ENCODE measurements around the gene RDX. TPM values are rescaled to one million over a fixed set of nuclear protein-coding genes. Genes with fewer than 3 reads are reported as not detected.

The RDX gene
- total and polyA plus RNA-seq, 2 donors (not counting 1 experiment from before 2014, with no cell fraction given): 52.7 to 93.1 TPM

DNA sequence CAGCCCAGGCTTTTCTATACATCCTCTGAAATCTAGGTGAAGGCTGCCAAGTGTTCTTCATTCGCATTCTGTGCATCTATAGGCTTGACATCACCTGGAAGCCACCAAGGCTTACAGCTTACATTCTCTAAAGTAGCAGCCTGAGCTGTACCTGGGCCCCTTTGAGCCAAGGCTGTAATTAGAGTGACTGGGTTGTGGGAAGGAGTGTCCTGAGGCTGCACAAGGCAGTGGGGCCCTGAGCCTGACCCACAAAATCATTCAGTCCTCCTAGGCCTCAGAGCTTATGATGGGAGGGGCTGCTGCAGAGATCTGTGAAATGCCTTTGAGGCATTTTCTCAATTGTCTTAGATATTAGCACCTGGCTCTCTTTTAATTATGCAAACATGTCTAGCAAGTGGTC lies 33.0 kb upstream of the RDX start:
- Histone ChIP-seq H3K9ac (ENCODE audit: insufficient read depth, low read length) (no peak overlapping the region), H3K4me3 (replicated peaks in 1 of 4; ENCODE audit: control extremely low read depth in 1 of 4, insufficient read depth in 1 of 4, low read depth in 3 of 4, low read length in 4 of 4) (no peak overlapping the region), H3K4me1 (ENCODE audit: control insufficient read depth, extremely low read depth, insufficient read depth, low read length) (no peaks in the 10 kb centered on the region), H2AFZ (ENCODE audit: low read length) (no peak overlapping the region), H3K27me3 (ENCODE audit: control insufficient read depth, insufficient read depth, low read length) (no peaks in the 10 kb centered on the region), H4K20me1 (ENCODE audit: control insufficient read depth, extremely low read depth, insufficient read depth, low read length) (no peaks in the 10 kb centered on the region), H3K4me2 (ENCODE audit: extremely low read depth, insufficient read depth, low read length) (no peak overlapping the region), H3K9me3 (ENCODE audit: control insufficient read depth, insufficient read depth, low read depth, low read length) (no peaks in the 10 kb centered on the region), H3K79me2 (ENCODE audit: control insufficient read depth, insufficient read depth, low read length) (no peaks in the 10 kb centered on the region), H3K27ac (ENCODE audit: insufficient read depth, low read length) (no peak overlapping the region), H3K36me3 (ENCODE audit: control insufficient read depth, insufficient read depth, low read length) (no peaks in the 10 kb centered on the region)
- TF ChIP-seq EZH2 (IDR thresholded peaks at IDR 0.05; ENCODE audit: low read length, missing control alignments): no peak
- TF ChIP-seq, protein P1, sequence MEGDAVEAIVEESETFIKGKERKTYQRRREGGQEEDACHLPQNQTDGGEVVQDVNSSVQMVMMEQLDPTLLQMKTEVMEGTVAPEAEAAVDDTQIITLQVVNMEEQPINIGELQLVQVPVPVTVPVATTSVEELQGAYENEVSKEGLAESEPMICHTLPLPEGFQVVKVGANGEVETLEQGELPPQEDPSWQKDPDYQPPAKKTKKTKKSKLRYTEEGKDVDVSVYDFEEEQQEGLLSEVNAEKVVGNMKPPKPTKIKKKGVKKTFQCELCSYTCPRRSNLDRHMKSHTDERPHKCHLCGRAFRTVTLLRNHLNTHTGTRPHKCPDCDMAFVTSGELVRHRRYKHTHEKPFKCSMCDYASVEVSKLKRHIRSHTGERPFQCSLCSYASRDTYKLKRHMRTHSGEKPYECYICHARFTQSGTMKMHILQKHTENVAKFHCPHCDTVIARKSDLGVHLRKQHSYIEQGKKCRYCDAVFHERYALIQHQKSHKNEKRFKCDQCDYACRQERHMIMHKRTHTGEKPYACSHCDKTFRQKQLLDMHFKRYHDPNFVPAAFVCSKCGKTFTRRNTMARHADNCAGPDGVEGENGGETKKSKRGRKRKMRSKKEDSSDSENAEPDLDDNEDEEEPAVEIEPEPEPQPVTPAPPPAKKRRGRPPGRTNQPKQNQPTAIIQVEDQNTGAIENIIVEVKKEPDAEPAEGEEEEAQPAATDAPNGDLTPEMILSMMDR (conservative IDR thresholded peaks at IDR 0.05 in 1 of 2, IDR thresholded peaks at IDR 0.05 in 1 of 2; ENCODE audit: low read depth in 1 of 2, low read length in 2 of 2): no peak
- DNase-seq (ENCODE audit: low read depth in 2 of 2): no peak

DNA sequence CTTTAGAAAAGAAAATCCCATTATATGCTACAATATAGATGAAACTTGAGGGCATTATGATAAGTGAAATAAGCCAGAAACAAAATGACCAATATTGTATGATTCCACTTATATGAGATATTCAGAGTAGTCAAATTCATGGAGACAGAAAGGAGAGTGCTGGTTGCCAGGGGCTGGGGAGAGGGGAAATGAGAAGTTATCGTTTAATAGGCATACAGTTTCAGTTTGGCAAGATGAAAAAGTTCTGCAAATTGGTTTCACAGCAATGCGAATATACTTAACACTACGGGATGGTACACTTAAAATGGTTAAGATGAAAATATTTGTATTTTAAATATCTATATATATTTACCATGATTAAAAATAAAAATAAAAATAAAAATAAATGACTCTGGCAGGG lies 31.1 kb upstream of the RDX start:
- H3K9ac ChIP-seq (ENCODE audit: insufficient read depth, low read length): no peak overlapping the region
- no peak overlapping the region for H3K4me3 ChIP-seq (replicated peaks in 1 of 4; ENCODE audit: control extremely low read depth in 1 of 4, insufficient read depth in 1 of 4, low read depth in 3 of 4, low read length in 4 of 4)
- no peaks in the 10 kb centered on the region for H3K36me3 ChIP-seq (ENCODE audit: control insufficient read depth, insufficient read depth, low read length)
- H3K79me2 ChIP-seq (ENCODE audit: control insufficient read depth, insufficient read depth, low read length): no peaks in the 10 kb centered on the region
- H2AFZ ChIP-seq (ENCODE audit: low read length): no peak overlapping the region
- H3K27me3 ChIP-seq (ENCODE audit: control insufficient read depth, insufficient read depth, low read length): no peaks in the 10 kb centered on the region
- no peak for DNase-seq (ENCODE audit: low read depth in 2 of 2)
- H3K4me1 ChIP-seq (ENCODE audit: control insufficient read depth, extremely low read depth, insufficient read depth, low read length): no peaks in the 10 kb centered on the region
- no peaks in the 10 kb centered on the region for H3K9me3 ChIP-seq (ENCODE audit: control insufficient read depth, insufficient read depth, low read depth, low read length)
- H4K20me1 ChIP-seq (ENCODE audit: control insufficient read depth, extremely low read depth, insufficient read depth, low read length): no peaks in the 10 kb centered on the region
- TF ChIP-seq, protein P1 (conservative IDR thresholded peaks at IDR 0.05 in 1 of 2, IDR thresholded peaks at IDR 0.05 in 1 of 2; ENCODE audit: low read depth in 1 of 2, low read length in 2 of 2): no peak
- TF ChIP-seq EZH2 (IDR thresholded peaks at IDR 0.05; ENCODE audit: low read length, missing control alignments): no peak
- H3K27ac ChIP-seq (ENCODE audit: insufficient read depth, low read length): no peak overlapping the region
- no peak overlapping the region for H3K4me2 ChIP-seq (ENCODE audit: extremely low read depth, insufficient read depth, low read length)

DNA sequence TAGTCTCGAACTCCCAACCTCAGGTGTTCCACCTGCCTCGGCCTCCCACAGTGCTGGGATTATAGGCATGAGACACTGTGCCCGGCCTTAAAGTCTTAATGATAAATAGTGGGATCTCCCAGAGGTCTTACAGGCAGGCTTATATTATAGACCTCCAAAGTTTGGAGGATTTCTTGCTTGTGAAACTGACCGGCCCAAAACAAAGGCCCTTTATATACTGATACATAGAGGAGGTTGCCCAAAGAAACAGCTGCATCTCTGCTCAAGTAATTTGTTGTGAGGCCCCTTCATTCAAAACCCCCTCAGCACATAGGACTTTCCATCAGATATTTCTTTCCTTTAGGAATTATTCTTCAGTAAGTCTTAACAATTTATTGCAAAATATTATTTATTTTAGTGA lies 27.4 kb upstream of the RDX start:
- H3K27me3 ChIP-seq (ENCODE audit: control insufficient read depth, insufficient read depth, low read length): no peaks in the 10 kb centered on the region
- H2AFZ ChIP-seq (ENCODE audit: low read length): no peak overlapping the region
- TF ChIP-seq, protein P1 (conservative IDR thresholded peaks at IDR 0.05 in 1 of 2, IDR thresholded peaks at IDR 0.05 in 1 of 2; ENCODE audit: low read depth in 1 of 2, low read length in 2 of 2): no peak
- no peak for TF ChIP-seq EZH2 (IDR thresholded peaks at IDR 0.05; ENCODE audit: low read length, missing control alignments)
- no peak overlapping the region for H3K27ac ChIP-seq (ENCODE audit: insufficient read depth, low read length)
- no peaks in the 10 kb centered on the region for H4K20me1 ChIP-seq (ENCODE audit: control insufficient read depth, extremely low read depth, insufficient read depth, low read length)
- H3K4me1 ChIP-seq (ENCODE audit: control insufficient read depth, extremely low read depth, insufficient read depth, low read length): no peaks in the 10 kb centered on the region
- H3K4me2 ChIP-seq (ENCODE audit: extremely low read depth, insufficient read depth, low read length): no peak overlapping the region
- H3K9ac ChIP-seq (ENCODE audit: insufficient read depth, low read length): no peak overlapping the region
- H3K79me2 ChIP-seq (ENCODE audit: control insufficient read depth, insufficient read depth, low read length): no peaks in the 10 kb centered on the region
- DNase-seq (ENCODE audit: low read depth in 2 of 2): no peak
- H3K4me3 ChIP-seq (replicated peaks in 1 of 4; ENCODE audit: control extremely low read depth in 1 of 4, insufficient read depth in 1 of 4, low read depth in 3 of 4, low read length in 4 of 4): no peak overlapping the region
- no peaks in the 10 kb centered on the region for H3K9me3 ChIP-seq (ENCODE audit: control insufficient read depth, insufficient read depth, low read depth, low read length)
- H3K36me3 ChIP-seq (ENCODE audit: control insufficient read depth, insufficient read depth, low read length): no peaks in the 10 kb centered on the region

Measured in fibroblast of lung (primary cell).